GM12878 (cell line): ENCODE data around the gene ULBP2.

ENCODE experiments used
- ASH2L ChIP-seq: fragments of 300-600, 200-600 bp; sonication (generic); IDR thresholded peaks from 2 replicates; pipeline ENCODE4 v1.6.1; 2017; ENCODE audit warnings: low read depth, mild to moderate bottlenecking, borderline replicate concordance
- CTCF ChIP-seq, 3 experiments: IDR thresholded peaks in 2 of 3; conservative IDR thresholded peaks in 1 of 3; 2 replicates each; pipeline ENCODE4 v1.5.1; 2011; ENCODE audit warnings: low read depth in 3 of 3, low read length in 3 of 3, mild to moderate bottlenecking in 3 of 3, control low read depth in 2 of 3, moderate library complexity in 2 of 3, inconsistent platforms in 1 of 3, mixed read lengths in 1 of 3; ENCODE audit not compliant: control insufficient read depth in 2 of 3, insufficient read depth in 1 of 3; ENCODE audit errors: extremely low read depth in 1 of 3
- EP300 ChIP-seq, 2 experiments: fragments of 150-350 bp in 1 of 2; IDR thresholded peaks; 2 replicates each; pipeline ENCODE4 v1.6.1; 2011 to 2012; ENCODE audit warnings: low read depth in 2 of 2, low read length in 2 of 2, borderline replicate concordance in 1 of 2, improper control_type of control experiment in 1 of 2, inconsistent platforms in 1 of 2; ENCODE audit not compliant: control insufficient read depth in 1 of 2
- HDAC2 ChIP-seq: fragments of 200-600 bp; sonication (generic); IDR thresholded peaks from 2 replicates; pipeline ENCODE4 v1.6.1; 2017
- KDM1A ChIP-seq: fragments of 200-600 bp; sonication (generic); IDR thresholded peaks from 2 replicates; pipeline ENCODE4 v1.6.1; 2016; ENCODE audit warnings: borderline replicate concordance
- NFIC ChIP-seq: IDR thresholded peaks from 2 replicates; pipeline ENCODE4 v1.6.1; 2012; ENCODE audit warnings: low read depth, mild to moderate bottlenecking, inconsistent platforms, low read length, moderate library complexity
- PML ChIP-seq: IDR thresholded peaks from 2 replicates; pipeline ENCODE4 v1.6.1; 2012; ENCODE audit warnings: low read length, inconsistent platforms
- POLR2A ChIP-seq: IDR thresholded peaks from 2 replicates; pipeline ENCODE4 v1.6.1; 2011; ENCODE audit warnings: low read depth, mild to moderate bottlenecking, low read length
- SMAD1 ChIP-seq: fragments of 450-650 bp; IDR thresholded peaks from 2 replicates; pipeline ENCODE4 v1.6.1; 2018; ENCODE audit warnings: mild to moderate bottlenecking, low read depth; ENCODE audit not compliant: partially characterized antibody
- SMC3 ChIP-seq: IDR thresholded peaks from 2 replicates; pipeline ENCODE4 v1.6.1; 2011; ENCODE audit warnings: low read length, improper control_type of control experiment, borderline replicate concordance
- SREBF2 ChIP-seq: IDR thresholded peaks from 2 replicates; pipeline ENCODE4 v1.6.1; 2012; ENCODE audit warnings: mild to moderate bottlenecking, low read length
- TF ChIP-seq, protein P1 (sequence below): IDR thresholded peaks from 2 replicates; pipeline ENCODE4 v1.6.1; 2011; ENCODE audit warnings: mild to moderate bottlenecking, low read depth, low read length, moderate library complexity; ENCODE audit not compliant: insufficient replicate concordance

DNA sequence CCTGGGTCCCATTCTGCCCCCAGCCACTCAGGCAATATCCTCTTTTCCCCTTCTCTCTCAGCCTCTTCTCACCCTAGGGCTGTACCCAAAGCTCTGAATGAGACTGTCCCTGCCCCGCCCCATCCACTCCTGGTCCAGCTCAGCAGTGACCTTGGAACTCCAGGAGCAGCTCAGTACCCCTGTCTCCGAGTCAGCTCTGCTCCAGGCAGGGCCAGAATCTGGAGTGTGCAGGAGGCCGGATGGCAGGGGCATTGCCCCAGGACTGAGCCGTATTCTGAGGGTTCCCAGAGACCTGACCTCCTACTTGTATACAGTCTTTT is 16.9 kb upstream of the ULBP2 start:
- TF ChIP-seq KDM1A (no peak), POLR2A (no peak), CTCF (IDR thresholded peaks at IDR 0.05 in 2 of 3, conservative IDR thresholded peaks at IDR 0.05 in 1 of 3; ENCODE audit: control insufficient read depth in 2 of 3, extremely low read depth in 1 of 3, insufficient read depth in 1 of 3, low read depth in 3 of 3, low read length in 3 of 3) (no peak), EP300 (IDR thresholded peaks at IDR 0.05; ENCODE audit: borderline replicate concordance in 1 of 2, control insufficient read depth in 1 of 2, low read depth in 2 of 2, low read length in 2 of 2) (no peak), HDAC2 (no peak), SMC3 (no peak), PML (no peak), ASH2L (no peak), SMAD1 (no peak), NFIC (no peak), SREBF2 (no peak)
- TF ChIP-seq, protein P1, sequence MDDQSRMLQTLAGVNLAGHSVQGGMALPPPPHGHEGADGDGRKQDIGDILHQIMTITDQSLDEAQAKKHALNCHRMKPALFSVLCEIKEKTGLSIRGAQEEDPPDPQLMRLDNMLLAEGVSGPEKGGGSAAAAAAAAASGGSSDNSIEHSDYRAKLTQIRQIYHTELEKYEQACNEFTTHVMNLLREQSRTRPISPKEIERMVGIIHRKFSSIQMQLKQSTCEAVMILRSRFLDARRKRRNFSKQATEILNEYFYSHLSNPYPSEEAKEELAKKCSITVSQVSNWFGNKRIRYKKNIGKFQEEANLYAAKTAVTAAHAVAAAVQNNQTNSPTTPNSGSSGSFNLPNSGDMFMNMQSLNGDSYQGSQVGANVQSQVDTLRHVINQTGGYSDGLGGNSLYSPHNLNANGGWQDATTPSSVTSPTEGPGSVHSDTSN = no peak
